ENCODE measurements around the gene BSDC1. TPM values are rescaled to one million over a fixed set of nuclear protein-coding genes. Genes with fewer than 3 reads are reported as not detected.

Gene BSDC1
- total and polyA plus RNA-seq, 10 of the 15 experiments (the other 5 are each of a cell fraction or from before 2014, with no cell fraction given): 3.0 to 39.7 (median 22.8) TPM

DNA sequence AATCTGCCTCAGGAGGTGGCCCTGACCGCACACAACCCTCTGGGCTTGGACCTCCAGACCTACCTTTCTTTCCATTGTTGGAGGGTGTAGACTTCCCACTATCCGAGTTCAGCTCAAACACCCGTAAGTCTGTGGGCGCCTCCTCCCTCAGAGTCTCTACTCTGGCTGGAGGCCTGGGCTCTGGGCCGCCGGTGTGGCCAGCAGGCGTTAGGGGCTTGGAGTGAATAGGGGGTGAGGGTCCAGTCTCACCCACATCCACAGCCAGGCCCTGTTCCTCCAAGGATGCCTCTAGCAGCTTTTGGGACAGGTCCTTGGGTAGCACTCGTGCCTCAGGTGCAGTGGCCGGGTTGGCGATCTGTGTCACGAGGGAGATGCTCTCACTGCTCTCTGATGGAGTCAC, 18.0 kb downstream of the BSDC1 start:
- intact Hi-C loops (cut with micrococcal nuclease; ENCODE audit: unreplicated experiment): no loop called here
- H3K4me3 ChIP-seq: no peak overlapping the region
- no peak for ATAC-seq
- H4K20me1 ChIP-seq (ENCODE audit: control insufficient read depth, insufficient read depth): no peaks in the 10 kb centered on the region
- CTCF ChIA-PET: interaction anchor here (0.6 to 1.4 kb wide), 3 partner anchors 24 to 230 kb away, joined by 3 to 5 read pairs (median 3); no protein-coding TSS in a partner anchor
- POLR2A ChIA-PET: interaction anchor here (0.7 kb wide), 1 partner anchor 40 kb away, joined by 3 read pairs; the partner anchor contains the start of gene MARCKSL1
- H2AFZ ChIP-seq (ENCODE audit: control insufficient read depth, low read depth, low read length): no peak overlapping the region
- SMC1A ChIA-PET (ENCODE audit: uncharacterized antibody, unreplicated experiment): interaction anchor here (1.1 kb wide), 1 partner anchor 161 kb away, joined by 3 read pairs; no protein-coding TSS in a partner anchor
- no peak overlapping the region for H3K4me2 ChIP-seq (ENCODE audit: control insufficient read depth, insufficient read depth)
- no peak for FAIRE-seq
- H3K27ac ChIP-seq (ENCODE audit: control insufficient read depth, insufficient read depth): no peak overlapping the region
- 97% methylated on average over 11 of the region's 11 CpGs for WGBS (ENCODE audit: insufficient coverage, insufficient replicate concordance, low lambda C conversion rate, missing lambda C conversion rate)
- no peaks in the 10 kb centered on the region for H3K27me3 ChIP-seq (replicated peaks in 1 of 2; ENCODE audit: control insufficient read depth in 2 of 2, insufficient read depth in 2 of 2, low read length in 1 of 2)
- RAD21 ChIA-PET (ENCODE audit: unreplicated experiment): no interaction called here
- TF ChIP-seq CBX5 (IDR thresholded peaks at IDR 0.05; ENCODE audit: low read depth) (no peak), POU2F2 (IDR thresholded peaks at IDR 0.05; ENCODE audit: borderline replicate concordance, low read depth, low read length) (no peak), PAX8 (IDR thresholded peaks at IDR 0.05) (no peak), POLR2AphosphoS2 (IDR thresholded peaks at IDR 0.05; ENCODE audit: low read depth, low read length) (no peak), HDGF (IDR thresholded peaks at IDR 0.05) (no peak), NFXL1 (IDR thresholded peaks at IDR 0.05; ENCODE audit: borderline replicate concordance) (no peak), ZZZ3 (IDR thresholded peaks at IDR 0.05; ENCODE audit: control insufficient read depth, insufficient read length, low read depth) (no peak), SP1 (IDR thresholded peaks at IDR 0.05; ENCODE audit: low read depth, low read length) (no peak), EZH2 (IDR thresholded peaks at IDR 0.05; ENCODE audit: borderline replicate concordance, control insufficient read depth, low read depth, low read length) (no peak), POLR2AphosphoS5 (IDR thresholded peaks at IDR 0.05; ENCODE audit: low read length) (no peak; the same call in 1 of the 2 replicates)
- TF ChIP-seq, protein P1, sequence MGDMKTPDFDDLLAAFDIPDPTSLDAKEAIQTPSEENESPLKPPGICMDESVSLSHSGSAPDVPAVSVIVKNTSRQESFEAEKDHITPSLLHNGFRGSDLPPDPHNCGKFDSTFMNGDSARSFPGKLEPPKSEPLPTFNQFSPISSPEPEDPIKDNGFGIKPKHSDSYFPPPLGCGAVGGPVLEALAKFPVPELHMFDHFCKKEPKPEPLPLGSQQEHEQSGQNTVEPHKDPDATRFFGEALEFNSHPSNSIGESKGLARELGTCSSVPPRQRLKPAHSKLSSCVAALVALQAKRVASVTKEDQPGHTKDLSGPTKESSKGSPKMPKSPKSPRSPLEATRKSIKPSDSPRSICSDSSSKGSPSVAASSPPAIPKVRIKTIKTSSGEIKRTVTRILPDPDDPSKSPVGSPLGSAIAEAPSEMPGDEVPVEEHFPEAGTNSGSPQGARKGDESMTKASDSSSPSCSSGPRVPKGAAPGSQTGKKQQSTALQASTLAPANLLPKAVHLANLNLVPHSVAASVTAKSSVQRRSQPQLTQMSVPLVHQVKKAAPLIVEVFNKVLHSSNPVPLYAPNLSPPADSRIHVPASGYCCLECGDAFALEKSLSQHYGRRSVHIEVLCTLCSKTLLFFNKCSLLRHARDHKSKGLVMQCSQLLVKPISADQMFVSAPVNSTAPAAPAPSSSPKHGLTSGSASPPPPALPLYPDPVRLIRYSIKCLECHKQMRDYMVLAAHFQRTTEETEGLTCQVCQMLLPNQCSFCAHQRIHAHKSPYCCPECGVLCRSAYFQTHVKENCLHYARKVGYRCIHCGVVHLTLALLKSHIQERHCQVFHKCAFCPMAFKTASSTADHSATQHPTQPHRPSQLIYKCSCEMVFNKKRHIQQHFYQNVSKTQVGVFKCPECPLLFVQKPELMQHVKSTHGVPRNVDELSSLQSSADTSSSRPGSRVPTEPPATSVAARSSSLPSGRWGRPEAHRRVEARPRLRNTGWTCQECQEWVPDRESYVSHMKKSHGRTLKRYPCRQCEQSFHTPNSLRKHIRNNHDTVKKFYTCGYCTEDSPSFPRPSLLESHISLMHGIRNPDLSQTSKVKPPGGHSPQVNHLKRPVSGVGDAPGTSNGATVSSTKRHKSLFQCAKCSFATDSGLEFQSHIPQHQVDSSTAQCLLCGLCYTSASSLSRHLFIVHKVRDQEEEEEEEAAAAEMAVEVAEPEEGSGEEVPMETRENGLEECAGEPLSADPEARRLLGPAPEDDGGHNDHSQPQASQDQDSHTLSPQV (IDR thresholded peaks at IDR 0.05): no peak
- TF ChIP-seq, protein P2, sequence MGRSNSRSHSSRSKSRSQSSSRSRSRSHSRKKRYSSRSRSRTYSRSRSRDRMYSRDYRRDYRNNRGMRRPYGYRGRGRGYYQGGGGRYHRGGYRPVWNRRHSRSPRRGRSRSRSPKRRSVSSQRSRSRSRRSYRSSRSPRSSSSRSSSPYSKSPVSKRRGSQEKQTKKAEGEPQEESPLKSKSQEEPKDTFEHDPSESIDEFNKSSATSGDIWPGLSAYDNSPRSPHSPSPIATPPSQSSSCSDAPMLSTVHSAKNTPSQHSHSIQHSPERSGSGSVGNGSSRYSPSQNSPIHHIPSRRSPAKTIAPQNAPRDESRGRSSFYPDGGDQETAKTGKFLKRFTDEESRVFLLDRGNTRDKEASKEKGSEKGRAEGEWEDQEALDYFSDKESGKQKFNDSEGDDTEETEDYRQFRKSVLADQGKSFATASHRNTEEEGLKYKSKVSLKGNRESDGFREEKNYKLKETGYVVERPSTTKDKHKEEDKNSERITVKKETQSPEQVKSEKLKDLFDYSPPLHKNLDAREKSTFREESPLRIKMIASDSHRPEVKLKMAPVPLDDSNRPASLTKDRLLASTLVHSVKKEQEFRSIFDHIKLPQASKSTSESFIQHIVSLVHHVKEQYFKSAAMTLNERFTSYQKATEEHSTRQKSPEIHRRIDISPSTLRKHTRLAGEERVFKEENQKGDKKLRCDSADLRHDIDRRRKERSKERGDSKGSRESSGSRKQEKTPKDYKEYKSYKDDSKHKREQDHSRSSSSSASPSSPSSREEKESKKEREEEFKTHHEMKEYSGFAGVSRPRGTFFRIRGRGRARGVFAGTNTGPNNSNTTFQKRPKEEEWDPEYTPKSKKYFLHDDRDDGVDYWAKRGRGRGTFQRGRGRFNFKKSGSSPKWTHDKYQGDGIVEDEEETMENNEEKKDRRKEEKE (IDR thresholded peaks at IDR 0.05): no peak
- TF ChIP-seq, protein P3, sequence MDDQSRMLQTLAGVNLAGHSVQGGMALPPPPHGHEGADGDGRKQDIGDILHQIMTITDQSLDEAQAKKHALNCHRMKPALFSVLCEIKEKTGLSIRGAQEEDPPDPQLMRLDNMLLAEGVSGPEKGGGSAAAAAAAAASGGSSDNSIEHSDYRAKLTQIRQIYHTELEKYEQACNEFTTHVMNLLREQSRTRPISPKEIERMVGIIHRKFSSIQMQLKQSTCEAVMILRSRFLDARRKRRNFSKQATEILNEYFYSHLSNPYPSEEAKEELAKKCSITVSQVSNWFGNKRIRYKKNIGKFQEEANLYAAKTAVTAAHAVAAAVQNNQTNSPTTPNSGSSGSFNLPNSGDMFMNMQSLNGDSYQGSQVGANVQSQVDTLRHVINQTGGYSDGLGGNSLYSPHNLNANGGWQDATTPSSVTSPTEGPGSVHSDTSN (IDR thresholded peaks at IDR 0.05; ENCODE audit: insufficient replicate concordance, low read depth, low read length): no peak
- H3K4me1 ChIP-seq (ENCODE audit: control insufficient read depth, insufficient read depth, low read length): peaks cover 10% of the 10 kb centered on the region
- H3K79me2 ChIP-seq (ENCODE audit: control insufficient read depth, insufficient read depth, low read length): no peaks in the 10 kb centered on the region
- no peak overlapping the region for H3K9ac ChIP-seq (ENCODE audit: control insufficient read depth, insufficient read depth, low read length)
- no peaks in the 10 kb centered on the region for H3K9me3 ChIP-seq (replicated peaks; ENCODE audit: control insufficient read depth, insufficient read depth, low read length)
- H3K36me3 ChIP-seq (ENCODE audit: control insufficient read depth in 2 of 2, insufficient read depth in 2 of 2, low read length in 1 of 2): peaks cover 15 to 17% of the 10 kb centered on the region in 2 experiments
- DNase-seq (ENCODE audit: low read depth, low spot score): no peak
- in situ Hi-C loops (cut with MboI): no loop called here
- BruUV-seq (replicated peaks): no TSS peak

All from GM12878 (cell line).